Stimulated activated CD4-positive, alpha-beta T cell treated with anti-CD3 and anti-CD28 coated beads, TNF-alpha, amount 100 ng/mL, for 1 hour (primary cell): ENCODE measurements around the gene MCM5.
"Not testable (repeated sequence)": the region's sequence is repeated elsewhere in the genome, so short reads cannot be mapped to it uniquely, and the experiment has no call there.

ENCODE experiments used
- DNase-seq, 3 donors: peaks; one replicate each; pipeline ENCODE4 v3.0.0-alpha.2; 2020; ENCODE audit warnings: low read depth in 3 of 3, low spot score in 1 of 3

The MCM5 gene

GRCh38 chr22:35450824-35451569 is 51.1 kb downstream of the MCM5 start:
- no peak for DNase-seq

GRCh38 chr22:35451592-35451991 is 51.7 kb downstream of the MCM5 start:
- DNase-seq = no peak

- DNase-seq = no peak
Measured at GRCh38 chr22:35452351-35452781, 52.4 kb downstream of the MCM5 start.

GRCh38 chr22:35452810-35453743 is 53.1 kb downstream of the MCM5 start:
- no peak for DNase-seq

GRCh38 chr22:35454416-35455054 is 54.6 kb downstream of the MCM5 start:
- no peak for DNase-seq

GRCh38 chr22:35455529-35455928 is 55.6 kb downstream of the MCM5 start:
- no peak for DNase-seq

- DNase-seq = no peak
Measured at GRCh38 chr22:35456757-35457156, 56.8 kb downstream of the MCM5 start.

- no peak for DNase-seq
Measured at GRCh38 chr22:35457729-35458546, 58.0 kb downstream of the MCM5 start.

- no peak for DNase-seq
Measured at GRCh38 chr22:35458547-35459422, 58.8 kb downstream of the MCM5 start.

GRCh38 chr22:35459423-35459894 is 59.5 kb downstream of the MCM5 start:
- DNase-seq = no peak

- DNase-seq = not testable (repeated sequence)
Measured at GRCh38 chr22:35459976-35460375, 60.0 kb downstream of the MCM5 start.

GRCh38 chr22:35460688-35461087 is 60.7 kb downstream of the MCM5 start:
- no peak for DNase-seq

GRCh38 chr22:35462498-35463230 is 62.7 kb downstream of the MCM5 start:
- DNase-seq = no peak

GRCh38 chr22:35463231-35463933 is 63.4 kb downstream of the MCM5 start:
- DNase-seq = no peak

GRCh38 chr22:35464399-35464798 is 64.5 kb downstream of the MCM5 start:
- no peak for DNase-seq

- no peak for DNase-seq
Measured at GRCh38 chr22:35465109-35465701, 65.3 kb downstream of the MCM5 start.

GRCh38 chr22:35467681-35468434 is 67.9 kb downstream of the MCM5 start:
- DNase-seq = no peak
